CD4-positive, alpha-beta T cell treated with Interleukin-15 for 1 hour (primary cell): Measurements from ENCODE around the gene MAD1L1.

Source experiments
- DNase-seq: peaks from one replicate; pipeline ENCODE4 v3.0.0-alpha.2; 2020

Gene MAD1L1

GRCh38 chr7:1915956-1916600 lies 316.7 kb downstream of the MAD1L1 start:
- DNase-seq: peak; percentile 78

DNA sequence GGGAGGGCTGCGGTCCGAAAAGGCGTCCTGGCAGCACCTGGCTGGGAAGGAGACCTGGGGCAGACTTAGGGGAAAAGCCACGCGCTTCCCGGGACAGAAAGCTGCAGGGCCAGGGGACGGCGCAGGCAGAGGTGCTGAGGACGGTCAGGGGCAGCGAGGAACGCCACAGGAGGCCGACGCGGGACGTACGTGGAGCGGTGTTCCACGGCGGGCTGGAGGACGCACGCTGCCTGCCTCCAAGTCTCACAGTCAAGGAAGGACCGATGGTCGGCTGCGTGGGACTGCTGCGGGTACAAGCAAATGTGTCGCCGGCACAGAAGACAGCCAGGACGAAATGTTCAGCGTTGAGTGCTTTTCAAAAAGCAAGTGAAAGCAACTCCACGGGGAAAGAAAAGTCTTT lies 317.4 kb downstream of the MAD1L1 start:
- no peak for DNase-seq

DNA sequence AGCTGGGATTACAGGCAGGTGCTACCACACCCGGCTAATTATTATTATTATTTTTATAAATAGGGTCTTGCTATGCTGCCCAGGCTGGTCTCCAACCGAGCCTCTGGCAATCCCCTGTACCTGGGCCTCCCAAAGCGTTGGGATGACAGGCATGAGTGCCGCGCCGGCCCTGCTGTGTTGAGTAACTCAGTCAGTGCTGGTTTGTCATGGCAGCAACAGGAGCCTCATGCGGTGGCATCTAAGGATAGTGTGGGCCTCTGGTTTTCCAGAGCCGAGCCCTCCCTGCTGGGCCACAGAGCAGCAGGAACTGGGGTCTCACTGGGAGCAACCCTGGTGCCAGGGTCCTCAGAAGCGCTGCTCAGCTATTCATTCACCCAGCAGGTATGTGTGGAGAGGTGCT lies 318.0 kb downstream of the MAD1L1 start:
- no peak for DNase-seq

DNA sequence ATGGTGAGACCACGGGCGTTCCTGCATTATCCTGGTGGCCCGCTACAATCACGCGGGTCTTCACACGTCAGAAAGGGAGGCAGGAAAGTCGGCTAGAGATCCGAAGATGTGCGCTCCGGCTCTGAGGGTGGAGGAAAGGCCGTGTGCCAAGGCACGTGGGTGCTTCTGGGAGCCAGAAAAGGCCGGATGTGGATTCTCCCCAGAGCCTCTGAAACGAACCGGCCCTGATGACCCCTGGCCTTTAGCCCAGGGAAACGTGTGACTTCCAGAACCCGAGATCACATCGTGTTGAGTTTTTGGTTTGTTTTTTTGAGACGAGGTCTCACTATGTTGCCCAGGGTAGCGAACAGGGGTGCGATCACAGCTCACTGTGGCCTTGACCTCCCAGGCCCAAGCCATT lies 318.4 kb downstream of the MAD1L1 start:
- DNase-seq: no peak

DNA sequence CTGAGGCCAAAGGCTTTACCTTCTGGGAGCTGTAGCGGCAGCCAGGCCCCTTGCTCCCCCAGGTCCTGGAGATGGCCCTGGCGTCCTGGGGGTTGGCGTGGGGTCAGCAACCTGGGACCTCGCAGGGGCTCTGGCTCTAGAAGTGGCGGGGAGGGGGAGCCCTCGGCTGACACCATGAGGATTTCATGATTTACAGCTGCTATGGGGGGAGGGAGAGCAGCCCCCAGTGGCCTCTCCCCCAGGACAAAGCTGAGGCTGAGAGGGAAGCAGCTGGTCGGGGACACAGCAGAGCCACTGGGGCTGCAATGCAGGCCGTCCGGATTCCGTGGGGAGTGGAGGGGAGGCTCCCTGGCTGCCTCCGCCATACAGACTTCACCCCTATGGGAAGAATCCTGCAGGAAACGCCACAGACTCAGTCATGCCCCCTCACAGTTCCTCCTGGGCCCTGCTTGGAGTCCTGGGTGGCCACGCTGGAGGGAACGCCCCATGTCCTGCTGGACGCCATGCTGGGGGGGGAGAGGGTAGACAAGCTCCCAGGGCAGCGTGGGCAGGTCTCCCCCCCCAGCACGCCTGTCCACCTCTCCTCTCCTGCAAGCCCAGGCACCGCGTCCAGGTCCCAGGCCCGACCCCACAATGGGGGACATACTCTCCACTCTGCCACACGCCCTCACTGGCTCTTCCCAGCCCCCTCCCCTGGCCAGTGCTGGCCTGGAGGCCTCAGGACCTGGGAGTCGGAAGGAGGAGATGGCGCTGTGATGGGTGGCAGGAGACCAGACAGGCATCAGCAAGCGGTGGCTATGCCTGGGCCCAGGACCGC lies 319.1 kb downstream of the MAD1L1 start:
- no peak for DNase-seq

GRCh38 chr7:1912593-1913465 lies 319.9 kb downstream of the MAD1L1 start:
- no peak for DNase-seq

DNA sequence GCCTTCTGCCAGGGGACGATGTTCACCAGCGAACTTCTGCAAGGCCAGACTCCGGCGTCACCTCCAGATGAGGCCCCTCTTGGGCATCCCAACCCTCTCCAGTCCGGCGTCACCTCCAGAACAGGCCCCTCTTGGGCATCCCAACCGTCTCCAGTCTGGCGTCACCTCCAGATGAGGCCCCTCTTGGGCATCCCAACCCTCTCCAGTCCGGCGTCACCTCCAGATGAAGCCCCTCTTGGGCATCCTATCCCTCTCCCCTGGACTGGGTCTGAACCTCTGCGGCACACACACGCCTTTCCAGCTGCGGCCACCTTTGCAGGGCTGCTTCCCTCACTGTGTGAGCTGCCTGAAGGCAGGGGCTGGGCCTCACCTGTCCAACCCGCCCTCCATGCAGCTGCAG lies 321.2 kb downstream of the MAD1L1 start:
- no peak for DNase-seq

DNA sequence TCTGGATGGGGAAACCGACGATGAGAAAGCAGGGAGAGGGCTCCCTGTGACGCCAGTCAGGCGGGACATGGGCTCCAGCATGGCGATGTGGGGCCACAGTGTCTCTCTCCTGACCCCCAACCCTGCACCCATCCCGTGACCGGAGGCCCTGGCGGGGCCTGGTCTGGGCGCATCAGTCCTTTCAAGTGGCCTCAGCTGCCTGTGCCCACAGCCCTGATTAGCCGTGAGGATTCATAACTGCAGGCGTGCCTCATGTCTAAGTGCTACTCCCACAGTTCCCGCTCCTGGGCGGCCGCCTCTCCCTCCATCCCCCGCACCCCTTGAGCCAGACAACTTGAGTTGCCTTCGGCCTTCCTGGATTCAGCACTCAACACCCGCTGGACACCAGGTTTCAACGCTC lies 321.9 kb downstream of the MAD1L1 start:
- no peak for DNase-seq

GRCh38 chr7:1910081-1910685 lies 322.6 kb downstream of the MAD1L1 start:
- DNase-seq: no peak

GRCh38 chr7:1909476-1909875 lies 323.3 kb downstream of the MAD1L1 start:
- no peak for DNase-seq

DNA sequence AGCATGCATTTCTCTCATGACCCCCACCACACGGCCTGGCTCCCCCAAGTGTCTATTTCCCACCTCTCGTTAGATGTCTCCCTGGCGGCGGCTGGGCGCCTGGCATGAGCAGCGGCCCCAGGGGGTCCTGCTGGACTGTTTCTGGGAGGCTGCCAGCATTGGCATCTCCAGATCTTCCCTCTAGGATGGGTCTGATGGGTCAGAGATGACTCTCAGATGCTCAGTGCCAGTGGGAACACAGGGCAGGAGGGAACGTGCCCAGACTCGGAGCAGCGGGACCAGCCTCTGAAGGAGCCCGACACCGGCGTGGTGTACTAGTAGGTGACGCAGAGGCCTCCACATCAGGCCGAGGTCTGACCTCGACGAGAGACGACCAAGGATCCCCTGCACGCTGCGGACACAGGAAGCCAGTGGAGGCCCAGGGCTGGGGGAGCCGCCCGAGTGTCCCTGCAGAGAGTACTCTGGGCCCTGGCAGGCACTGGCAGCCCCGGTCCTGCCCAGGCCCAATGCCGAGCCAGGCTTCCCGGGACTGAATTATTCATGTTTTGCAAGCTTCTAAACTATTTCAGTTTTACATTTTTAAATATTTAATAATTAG lies 323.8 kb downstream of the MAD1L1 start:
- no peak for DNase-seq

- DNase-seq: no peak
Measured at GRCh38 chr7:1907751-1908365, 324.9 kb downstream of the MAD1L1 start.

DNA sequence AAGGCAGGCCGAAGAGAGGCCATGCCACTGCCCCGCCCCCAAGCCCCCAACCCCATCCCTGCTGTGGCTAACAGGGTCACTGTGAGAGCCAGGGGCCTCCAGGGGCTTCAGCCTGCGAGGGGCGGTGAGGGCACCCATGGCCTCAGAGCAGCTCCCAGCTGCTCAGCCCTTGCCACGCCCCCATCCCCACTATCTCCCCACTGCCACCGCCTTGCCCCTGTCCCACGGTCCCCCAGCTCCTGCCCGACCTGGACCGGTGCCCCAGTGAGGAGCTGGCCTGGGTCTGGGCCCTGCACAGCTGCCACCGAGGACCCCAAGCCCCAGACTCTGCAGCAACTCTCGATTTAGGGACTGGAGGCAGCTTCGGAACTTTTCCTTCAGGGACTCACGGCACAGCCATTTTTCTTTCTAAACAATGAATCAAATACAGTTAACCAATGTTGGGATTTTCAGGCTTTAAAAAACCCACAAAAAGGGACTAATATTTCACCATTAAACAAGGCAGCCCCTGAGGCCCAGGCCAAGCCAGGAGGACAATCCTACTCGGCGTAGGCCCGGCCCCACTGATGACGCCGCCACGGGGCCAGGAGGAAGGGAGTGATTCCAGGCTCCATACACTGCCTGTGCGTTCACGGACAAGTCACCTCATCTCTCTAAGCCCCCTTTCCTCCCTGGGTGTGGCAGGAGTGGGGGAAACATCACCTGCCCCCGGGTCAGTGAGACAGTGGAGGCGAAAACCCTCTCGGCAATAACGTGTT lies 325.6 kb downstream of the MAD1L1 start:
- DNase-seq: no peak

DNA sequence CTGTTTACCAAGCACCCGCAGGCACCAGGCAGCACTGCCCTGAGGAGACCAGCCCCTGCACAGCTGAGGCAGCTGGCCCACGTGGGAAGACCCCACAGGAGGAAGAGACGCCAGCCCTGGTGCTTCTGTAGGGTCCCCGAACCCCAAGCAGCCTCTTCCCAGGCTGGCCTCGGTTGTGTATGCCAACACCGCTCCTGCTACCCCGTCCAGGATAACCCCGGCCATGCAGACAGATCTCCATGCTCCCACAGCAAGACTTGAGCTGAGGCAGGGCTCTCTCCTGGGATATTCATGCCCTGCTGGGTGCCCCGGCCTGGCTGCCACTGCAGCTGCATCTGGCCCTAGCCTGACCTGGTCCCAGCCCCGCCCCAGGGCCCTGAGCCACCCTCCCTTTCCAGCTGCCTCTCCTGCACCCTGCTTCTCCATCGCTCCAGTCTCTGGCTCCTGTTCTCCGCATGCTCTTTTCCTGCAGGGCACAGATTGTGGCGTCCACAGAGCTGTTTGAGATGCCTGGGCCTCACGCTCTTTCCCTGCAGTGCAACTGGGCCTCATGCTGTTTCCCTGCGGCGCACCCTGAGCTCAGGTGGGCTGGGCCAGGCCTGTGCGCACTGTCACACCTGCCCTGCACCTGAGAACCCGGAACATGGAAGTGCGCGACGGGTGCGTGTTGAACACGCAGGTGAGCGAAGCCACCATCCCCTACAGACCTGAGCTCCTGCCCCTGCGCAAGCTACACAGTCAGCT lies 326.5 kb downstream of the MAD1L1 start:
- DNase-seq: no peak

- DNase-seq: no peak
Measured at GRCh38 chr7:1902231-1902855, 330.4 kb downstream of the MAD1L1 start.

DNA sequence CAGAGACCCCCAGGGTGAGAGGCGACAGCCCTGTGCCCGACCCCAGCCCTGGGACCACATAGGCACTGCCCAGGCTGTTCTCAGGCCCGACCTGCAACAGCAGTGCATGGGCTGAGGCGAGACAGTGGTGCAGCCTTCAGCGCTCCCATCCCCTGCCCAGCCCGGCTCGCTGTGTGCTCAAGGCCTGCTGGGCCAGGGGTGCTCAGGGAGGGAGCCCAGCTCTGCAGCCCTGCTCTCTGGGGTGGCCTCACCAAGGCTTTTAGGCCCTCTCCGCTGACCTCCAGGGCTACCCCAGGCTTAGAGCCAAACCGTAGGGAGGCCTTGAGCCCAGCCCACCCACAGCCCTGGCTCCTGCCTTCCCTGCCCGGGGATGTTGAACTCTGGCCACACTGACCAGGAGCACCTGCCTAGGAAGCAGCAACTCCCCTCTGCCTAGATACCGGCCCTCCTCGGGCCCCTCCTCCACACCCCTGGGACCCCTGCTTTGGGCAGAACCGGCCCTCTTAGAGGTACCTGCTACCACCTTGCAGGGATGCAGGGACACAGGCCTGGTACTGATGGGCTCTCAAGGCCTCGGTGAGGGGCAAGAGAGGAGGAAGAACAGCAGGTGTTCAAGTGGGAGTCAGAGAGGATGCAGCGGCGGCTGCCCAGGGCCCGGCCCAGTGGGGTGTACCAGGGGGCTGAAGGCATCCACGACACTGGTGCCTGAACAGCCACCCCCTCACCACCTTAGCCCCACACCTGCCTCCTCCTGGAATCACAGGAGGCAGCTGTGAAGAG lies 331.1 kb downstream of the MAD1L1 start:
- DNase-seq: no peak

DNA sequence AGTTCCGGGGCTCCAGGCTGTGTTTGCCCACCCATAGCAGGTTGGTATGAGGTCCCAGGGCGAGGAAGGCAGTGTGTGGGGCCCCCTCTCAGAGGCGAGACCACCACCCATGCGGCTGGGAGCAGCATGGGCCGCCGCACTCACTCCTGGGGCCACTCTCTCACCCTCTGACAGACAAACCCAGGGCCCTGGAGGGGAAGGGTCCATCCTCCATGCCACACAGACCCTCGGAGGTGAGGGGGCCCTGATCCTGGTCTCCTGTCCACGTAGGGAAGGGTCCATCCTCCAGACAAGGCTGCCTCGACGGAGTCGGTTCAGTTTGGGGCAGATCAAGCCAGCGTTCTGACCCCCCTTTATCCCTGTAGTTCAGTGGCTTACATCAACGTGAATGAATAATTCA lies 331.9 kb downstream of the MAD1L1 start:
- no peak for DNase-seq

DNA sequence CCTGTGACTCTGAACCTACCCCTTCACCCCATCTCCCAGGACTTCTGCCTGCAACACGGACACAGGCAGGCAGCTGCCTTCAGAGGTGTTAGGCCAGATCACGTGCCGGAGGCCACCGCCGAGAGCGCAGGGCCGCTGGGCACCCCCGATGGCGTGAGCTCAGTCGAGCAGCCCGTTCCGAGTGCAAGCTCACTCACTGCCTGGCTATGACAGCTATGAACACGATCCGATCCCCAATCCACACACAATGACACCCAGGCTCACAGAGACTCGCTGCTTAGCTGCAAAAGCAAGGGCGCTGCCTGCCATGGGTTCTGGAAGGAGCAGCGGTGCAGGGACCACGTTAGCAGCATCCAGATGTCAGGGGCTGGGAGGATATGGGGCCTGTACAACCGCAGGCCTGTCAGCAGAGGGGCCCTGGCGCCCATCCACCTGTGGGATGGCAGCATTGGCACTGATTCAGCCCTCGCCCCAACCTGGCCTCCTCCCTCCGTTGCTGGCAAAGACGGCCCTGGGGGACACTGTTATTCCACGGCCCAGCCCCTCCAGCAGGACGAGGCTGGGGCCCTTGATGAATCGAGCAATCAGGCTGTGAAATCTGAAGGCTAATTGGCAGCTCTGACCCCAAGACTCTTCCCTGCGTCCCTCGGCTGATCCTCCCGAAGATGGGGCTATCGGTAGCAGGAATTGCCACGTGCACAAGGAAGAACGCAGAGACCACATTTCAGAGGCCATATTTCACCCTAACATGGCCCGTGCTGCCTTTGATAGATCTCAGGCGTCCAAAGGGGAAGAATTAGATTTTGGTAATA lies 332.6 kb downstream of the MAD1L1 start:
- no peak for DNase-seq

DNA sequence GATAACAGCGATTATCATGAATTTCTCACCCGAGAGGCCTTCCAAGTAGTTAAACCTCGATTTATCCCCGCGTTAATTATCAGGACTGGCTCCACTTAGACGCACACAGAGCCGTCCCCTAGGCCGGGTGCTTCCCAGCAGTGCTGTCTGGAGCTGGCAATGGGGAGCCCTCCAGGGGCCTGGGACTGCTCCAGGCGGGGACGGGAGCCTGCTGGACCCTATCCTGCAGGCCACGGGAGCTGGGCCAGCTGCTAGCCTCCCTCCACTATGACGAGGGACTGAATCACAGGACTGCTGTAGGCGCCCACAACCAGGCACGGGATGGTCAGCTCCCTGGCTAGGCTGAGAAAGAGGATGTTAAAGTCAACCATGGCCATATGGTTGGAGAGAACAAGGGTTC lies 333.5 kb downstream of the MAD1L1 start:
- no peak for DNase-seq
